OCI-LY7 (cell line): ENCODE results near the gene CSNK1D.

Source experiments
- EZH2phosphoT487 ChIP-seq: fragments of 200-600 bp; sonication (generic); IDR thresholded peaks from 2 replicates; pipeline ENCODE4 v1.6.1; 2018; ENCODE audit warnings: low read depth, borderline replicate concordance, mild to moderate bottlenecking, mixed run types, antibody characterized with exemption, low read length, moderate library complexity, mixed read lengths
- TF ChIP-seq, protein P1 (sequence below): fragments of 200-600 bp; sonication (generic); conservative IDR thresholded peaks from 2 replicates; pipeline ENCODE4 v1.5.1; 2014; ENCODE audit warnings: mild to moderate bottlenecking, antibody characterized with exemption, low read length, moderate library complexity, mixed read lengths

DNA sequence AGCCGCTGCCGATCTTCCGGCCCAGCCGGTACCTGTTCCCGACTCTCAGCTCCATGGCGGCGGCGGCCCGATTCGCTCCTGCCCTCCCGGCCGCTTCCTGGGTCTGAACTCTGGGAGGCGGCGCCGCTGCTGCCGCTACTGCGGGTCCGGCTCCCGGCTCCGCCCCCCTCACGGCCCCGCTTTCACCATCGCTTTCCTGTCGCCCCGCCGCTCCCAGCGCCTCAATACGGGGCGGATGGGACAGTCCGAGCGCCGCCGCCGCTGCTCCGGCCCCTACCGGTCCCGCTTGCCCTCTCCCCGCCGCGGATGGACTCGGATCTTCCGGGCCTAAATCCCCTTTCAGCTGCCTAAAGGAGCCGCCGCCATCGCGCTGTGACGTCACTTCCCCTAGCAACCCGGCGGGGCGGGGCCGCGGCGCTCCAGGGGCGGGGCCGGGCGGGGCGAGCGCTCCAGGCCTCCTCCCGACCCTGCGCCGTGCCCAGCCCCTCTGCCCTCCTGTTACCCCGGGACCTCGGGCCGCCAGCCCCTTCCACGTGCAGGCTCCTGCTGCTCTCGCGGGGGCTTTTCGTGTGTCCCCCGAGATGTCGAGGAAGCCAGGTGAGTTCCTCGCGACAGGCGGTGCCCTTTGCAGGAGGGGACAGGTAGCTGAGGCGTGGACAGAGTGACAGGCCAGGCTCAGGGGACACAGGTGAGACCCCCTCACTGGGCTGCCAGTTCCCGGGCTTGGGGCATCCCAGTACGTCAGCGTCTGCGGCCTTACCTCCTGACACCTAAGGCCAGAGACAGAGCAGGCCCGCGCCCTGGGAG, at the start of gene CSNK1D:
- TF ChIP-seq, protein P1, sequence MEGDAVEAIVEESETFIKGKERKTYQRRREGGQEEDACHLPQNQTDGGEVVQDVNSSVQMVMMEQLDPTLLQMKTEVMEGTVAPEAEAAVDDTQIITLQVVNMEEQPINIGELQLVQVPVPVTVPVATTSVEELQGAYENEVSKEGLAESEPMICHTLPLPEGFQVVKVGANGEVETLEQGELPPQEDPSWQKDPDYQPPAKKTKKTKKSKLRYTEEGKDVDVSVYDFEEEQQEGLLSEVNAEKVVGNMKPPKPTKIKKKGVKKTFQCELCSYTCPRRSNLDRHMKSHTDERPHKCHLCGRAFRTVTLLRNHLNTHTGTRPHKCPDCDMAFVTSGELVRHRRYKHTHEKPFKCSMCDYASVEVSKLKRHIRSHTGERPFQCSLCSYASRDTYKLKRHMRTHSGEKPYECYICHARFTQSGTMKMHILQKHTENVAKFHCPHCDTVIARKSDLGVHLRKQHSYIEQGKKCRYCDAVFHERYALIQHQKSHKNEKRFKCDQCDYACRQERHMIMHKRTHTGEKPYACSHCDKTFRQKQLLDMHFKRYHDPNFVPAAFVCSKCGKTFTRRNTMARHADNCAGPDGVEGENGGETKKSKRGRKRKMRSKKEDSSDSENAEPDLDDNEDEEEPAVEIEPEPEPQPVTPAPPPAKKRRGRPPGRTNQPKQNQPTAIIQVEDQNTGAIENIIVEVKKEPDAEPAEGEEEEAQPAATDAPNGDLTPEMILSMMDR, result no peak
- TF ChIP-seq EZH2phosphoT487, result no peak
